Measurements from ENCODE around the gene AP3B2. TPM values are rescaled to one million over a fixed set of nuclear protein-coding genes. Genes with fewer than 3 reads are reported as not detected.

AP3B2 gene
- polyA plus RNA-seq, 1 donor (not counting 4 experiments of a cell fraction or from before 2014, with no cell fraction given), result 0.25 TPM

DNA sequence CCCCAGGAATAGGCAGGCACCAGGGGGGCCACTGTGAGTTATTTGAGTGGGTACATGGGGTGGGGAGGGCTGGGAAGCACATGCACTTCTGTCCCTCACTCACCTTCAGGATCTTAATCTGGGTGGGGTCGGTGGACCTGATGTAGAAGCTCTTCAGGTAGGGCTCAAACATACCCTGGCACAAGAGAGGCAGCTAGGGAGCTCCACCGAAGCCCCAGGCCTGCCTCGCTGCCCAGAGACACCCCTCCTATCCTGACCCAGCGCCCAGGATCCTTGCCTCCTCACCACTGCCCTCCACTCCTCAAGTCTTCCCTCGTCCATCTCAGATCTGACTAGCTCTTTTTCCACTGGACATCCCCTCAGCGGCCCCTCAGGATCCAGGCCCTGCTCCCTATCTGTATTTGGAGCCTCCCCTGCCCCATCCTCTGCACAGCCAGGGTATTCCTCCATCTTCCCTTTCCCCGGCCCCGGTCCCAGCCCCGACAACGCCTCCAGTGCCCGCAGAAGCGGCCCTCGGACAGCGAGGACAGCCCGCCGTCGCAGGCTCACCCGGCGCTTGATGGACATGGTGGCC is 30.0 kb downstream of the AP3B2 start:
- Histone ChIP-seq H2AFZ (ENCODE audit: control insufficient read depth, low read length) (peak overlapping the region; percentile 75), H3K9ac (ENCODE audit: control insufficient read depth, extremely low read depth, insufficient read depth, low read length) (no peak overlapping the region), H3K4me2 (ENCODE audit: control insufficient read depth, extremely low read depth, insufficient read depth, low read depth, low read length) (peak overlapping the region; percentile 60), H3K9me3 (ENCODE audit: control insufficient read depth, low read depth, low read length) (no peaks in the 10 kb centered on the region), H3K27ac (ENCODE audit: control insufficient read depth, insufficient read depth, low read length) (no peak overlapping the region), H3K36me3 (ENCODE audit: control insufficient read depth in 2 of 2, extremely low read depth in 1 of 2, insufficient read depth in 2 of 2, low read length in 2 of 2) (no peaks in the 10 kb centered on the region), H3K9me1 (ENCODE audit: control insufficient read depth, extremely low read depth, insufficient read depth, low read length) (no peaks in the 10 kb centered on the region), H3K4me3 (ENCODE audit: control insufficient read depth in 2 of 3, extremely low read depth in 1 of 3, insufficient read depth in 2 of 3, low read depth in 1 of 3, low read length in 3 of 3) (peak overlapping the region; percentile 25 to 66 (median 57)), H3K4me1 (ENCODE audit: control insufficient read depth, extremely low read depth, insufficient read depth, low read length) (no peaks in the 10 kb centered on the region), H3K27me3 (ENCODE audit: control insufficient read depth, extremely low read depth, insufficient read depth, low read length) (peaks cover 4% of the 10 kb centered on the region), H3K79me2 (ENCODE audit: control insufficient read depth, insufficient read depth, low read length) (no peaks in the 10 kb centered on the region), H4K20me1 (ENCODE audit: control insufficient read depth, extremely low read depth, insufficient read depth, low read length) (no peaks in the 10 kb centered on the region)
- dilution Hi-C loops (cut with MboI; ENCODE audit: extremely low pct_ligation_motif_present, low sequenced_read_pairs), result no loop called here
- FAIRE-seq, result no peak
- DNase-seq (ENCODE audit: low read depth, low spot score), result no peak
- TF ChIP-seq EZH2 (IDR thresholded peaks at IDR 0.05; ENCODE audit: low read length), result no peak
- TF ChIP-seq, protein P1, sequence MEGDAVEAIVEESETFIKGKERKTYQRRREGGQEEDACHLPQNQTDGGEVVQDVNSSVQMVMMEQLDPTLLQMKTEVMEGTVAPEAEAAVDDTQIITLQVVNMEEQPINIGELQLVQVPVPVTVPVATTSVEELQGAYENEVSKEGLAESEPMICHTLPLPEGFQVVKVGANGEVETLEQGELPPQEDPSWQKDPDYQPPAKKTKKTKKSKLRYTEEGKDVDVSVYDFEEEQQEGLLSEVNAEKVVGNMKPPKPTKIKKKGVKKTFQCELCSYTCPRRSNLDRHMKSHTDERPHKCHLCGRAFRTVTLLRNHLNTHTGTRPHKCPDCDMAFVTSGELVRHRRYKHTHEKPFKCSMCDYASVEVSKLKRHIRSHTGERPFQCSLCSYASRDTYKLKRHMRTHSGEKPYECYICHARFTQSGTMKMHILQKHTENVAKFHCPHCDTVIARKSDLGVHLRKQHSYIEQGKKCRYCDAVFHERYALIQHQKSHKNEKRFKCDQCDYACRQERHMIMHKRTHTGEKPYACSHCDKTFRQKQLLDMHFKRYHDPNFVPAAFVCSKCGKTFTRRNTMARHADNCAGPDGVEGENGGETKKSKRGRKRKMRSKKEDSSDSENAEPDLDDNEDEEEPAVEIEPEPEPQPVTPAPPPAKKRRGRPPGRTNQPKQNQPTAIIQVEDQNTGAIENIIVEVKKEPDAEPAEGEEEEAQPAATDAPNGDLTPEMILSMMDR (optimal IDR thresholded peaks at IDR 0.05 in 1 of 3, IDR thresholded peaks at IDR 0.05 in 1 of 3, conservative IDR thresholded peaks at IDR 0.05 in 1 of 3; ENCODE audit: extremely low read depth in 1 of 3, insufficient read depth in 2 of 3, low read length in 3 of 3), result no peak

DNA sequence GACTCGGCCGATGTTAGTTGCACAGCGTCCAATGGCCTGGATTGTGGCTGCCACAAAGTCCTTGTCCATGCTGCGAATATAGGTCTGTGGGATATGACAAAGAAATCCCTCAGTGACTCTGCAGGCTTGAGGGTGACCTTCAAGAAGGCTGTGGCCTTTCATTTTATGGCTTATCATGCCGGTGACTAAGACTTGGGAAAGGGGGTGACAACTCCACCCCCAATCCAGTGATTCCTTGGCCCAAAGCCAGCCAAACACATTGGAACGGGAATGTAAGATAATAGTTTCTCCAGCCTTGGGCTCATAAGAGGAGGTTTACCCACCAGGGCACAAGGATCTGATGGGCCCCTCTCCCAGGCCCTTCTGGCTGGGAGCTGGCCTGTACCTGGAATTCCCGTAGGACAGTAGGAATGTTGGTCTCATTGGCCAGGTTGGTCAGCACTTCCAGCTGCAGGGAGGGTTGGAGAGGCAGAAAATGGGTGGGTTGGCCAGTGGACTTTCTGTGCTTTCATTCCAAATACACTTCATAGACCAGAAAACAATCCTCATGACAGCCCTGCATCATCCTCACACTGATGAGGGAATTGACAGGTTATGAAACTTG is 31.9 kb downstream of the AP3B2 start:
- Histone ChIP-seq H3K4me2 (ENCODE audit: control insufficient read depth, extremely low read depth, insufficient read depth, low read depth, low read length) (no peak overlapping the region), H3K79me2 (ENCODE audit: control insufficient read depth, insufficient read depth, low read length) (no peaks in the 10 kb centered on the region), H3K36me3 (ENCODE audit: control insufficient read depth in 2 of 2, extremely low read depth in 1 of 2, insufficient read depth in 2 of 2, low read length in 2 of 2) (no peaks in the 10 kb centered on the region), H3K9ac (ENCODE audit: control insufficient read depth, extremely low read depth, insufficient read depth, low read length) (no peak overlapping the region), H3K4me3 (ENCODE audit: control insufficient read depth in 2 of 3, extremely low read depth in 1 of 3, insufficient read depth in 2 of 3, low read depth in 1 of 3, low read length in 3 of 3) (no peak overlapping the region), H3K27ac (ENCODE audit: control insufficient read depth, insufficient read depth, low read length) (no peak overlapping the region), H3K9me3 (ENCODE audit: control insufficient read depth, low read depth, low read length) (no peaks in the 10 kb centered on the region), H4K20me1 (ENCODE audit: control insufficient read depth, extremely low read depth, insufficient read depth, low read length) (no peaks in the 10 kb centered on the region), H3K9me1 (ENCODE audit: control insufficient read depth, extremely low read depth, insufficient read depth, low read length) (no peaks in the 10 kb centered on the region), H2AFZ (ENCODE audit: control insufficient read depth, low read length) (no peak overlapping the region), H3K27me3 (ENCODE audit: control insufficient read depth, extremely low read depth, insufficient read depth, low read length) (peaks cover 4% of the 10 kb centered on the region), H3K4me1 (ENCODE audit: control insufficient read depth, extremely low read depth, insufficient read depth, low read length) (no peaks in the 10 kb centered on the region)
- dilution Hi-C loops (cut with MboI; ENCODE audit: extremely low pct_ligation_motif_present, low sequenced_read_pairs), result no loop called here
- no peak for TF ChIP-seq EZH2 (IDR thresholded peaks at IDR 0.05; ENCODE audit: low read length)
- TF ChIP-seq, protein P1 (optimal IDR thresholded peaks at IDR 0.05 in 1 of 3, IDR thresholded peaks at IDR 0.05 in 1 of 3, conservative IDR thresholded peaks at IDR 0.05 in 1 of 3; ENCODE audit: extremely low read depth in 1 of 3, insufficient read depth in 2 of 3, low read length in 3 of 3), result no peak
- no peak for DNase-seq (ENCODE audit: low read depth, low spot score)
- FAIRE-seq, result no peak
